Left lung (tissue), 10 donors: ENCODE results near the gene SEL1L3. TPM values are rescaled to one million over a fixed set of nuclear protein-coding genes. Genes with fewer than 3 reads are reported as not detected.

Source experiments
- ATAC-seq: fragments of 200-7000 bp; cut with Tn5 transposase; one replicate; pipeline ENCODE4 v1.9.1; 2020; ENCODE audit warnings: moderate library complexity
- DNase-seq, 4 donors: peaks; one replicate each; pipeline ENCODE4 v3.0.0-alpha.2; 2013 to 2020
- H3K27ac ChIP-seq, 2 donors: fragments of 200-600 bp; sonication (generic) in 1 of 2; one replicate each; pipeline versions ENCODE4 v1.5.0 to v1.8.0; 2020 to 2021
- H3K27me3 ChIP-seq, 2 donors: fragments of 200-600 bp; sonication (generic) in 1 of 2; one replicate each; pipeline versions ENCODE4 v1.5.0 to v1.8.0; 2020 to 2021
- H3K36me3 ChIP-seq, 2 donors: fragments of 200-600 bp; sonication (generic) in 1 of 2; one replicate each; pipeline versions ENCODE4 v1.5.0 to v1.8.0; 2020 to 2021
- H3K4me1 ChIP-seq, 2 donors: fragments of 200-600 bp; one replicate each; pipeline ENCODE4 v1.8.0; 2021
- H3K4me3 ChIP-seq, 2 donors: fragments of 200-600 bp; sonication (generic) in 1 of 2; one replicate each; pipeline versions ENCODE4 v1.5.0 to v1.8.0; 2020 to 2021; ENCODE audit warnings: mild to moderate bottlenecking in 1 of 2
- H3K9me3 ChIP-seq, 2 donors: fragments of 200-600 bp; sonication (generic) in 1 of 2; one replicate each; pipeline versions ENCODE4 v1.5.0 to v1.8.0; 2020 to 2021
- intact Hi-C, 2 donors: fragments of 100-400 bp; cut with DNase I; formaldehyde crosslinking; loops; one replicate each; pipeline versions ENCODE4 v1.11.2 to v1.14.2; 2022
- polyA plus RNA-seq, 6 donors: library from polyadenylated mRNA; unstranded; fragments of 120-200 nt; gene quantifications; one replicate each; pipeline ENCODE4 v1.2.1, GENCODE V29; 2013; ENCODE audit not compliant: insufficient read length in 6 of 6
- total RNA-seq, 2 donors: library from RNA; stranded (reverse); fragmentation: NEBNext Ultra II Directional; extraction: Animal tissue kit (Norgen Biotek cat#: 25700); gene quantifications; one replicate each; pipeline ENCODE4 v1.2.1, GENCODE V29; 2021
- TF ChIP-seq, protein P1 (sequence below), 2 donors: fragments of 200-600 bp; sonication (generic) in 1 of 2; IDR thresholded peaks; one replicate each; pipeline versions ENCODE4 v1.5.0 to v1.8.0; 2021; ENCODE audit warnings: antibody characterized with exemption in 2 of 2
- donor health status: DM: no; HTN: yes; CAD: no.
- donor health status: DM: no; HTN: no; CAD: no.

The SEL1L3 gene
- total and polyA plus RNA-seq, 8 donors: 88.1 to 191 (median 114) TPM

DNA sequence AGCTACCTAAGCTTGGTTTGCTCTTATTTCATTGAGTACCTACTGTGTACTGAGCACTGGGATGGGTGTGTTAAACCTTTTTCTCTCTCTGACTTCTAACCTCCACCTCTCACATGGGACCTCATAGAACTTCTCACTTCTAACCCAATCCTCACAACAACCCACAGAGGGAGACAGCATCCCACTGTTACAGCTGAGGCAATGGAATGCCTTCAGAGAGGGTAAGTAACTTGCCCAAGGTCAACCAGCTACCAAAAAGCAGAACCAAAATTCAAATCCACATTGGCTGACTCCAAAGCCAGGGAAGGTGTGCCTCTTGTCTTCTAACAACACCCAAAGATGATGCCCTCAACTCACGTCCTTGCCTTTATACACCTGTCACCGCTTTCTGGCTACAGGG is 5.4 kb downstream of the SEL1L3 start:
- Histone ChIP-seq H3K27me3 (no peaks in the 10 kb centered on the region), H3K4me1 (peaks cover 0 to 74% of the 10 kb centered on the region in 2 donors), H3K4me3 (no peak overlapping the region), H3K27ac (peak overlapping the region in 1 of 2 donors; percentile 66), H3K9me3 (no peaks in the 10 kb centered on the region), H3K36me3 (no peaks in the 10 kb centered on the region)
- DNase-seq (no peak), ATAC-seq (no peak)
- intact Hi-C loops: no loop called here
- TF ChIP-seq, protein P1, sequence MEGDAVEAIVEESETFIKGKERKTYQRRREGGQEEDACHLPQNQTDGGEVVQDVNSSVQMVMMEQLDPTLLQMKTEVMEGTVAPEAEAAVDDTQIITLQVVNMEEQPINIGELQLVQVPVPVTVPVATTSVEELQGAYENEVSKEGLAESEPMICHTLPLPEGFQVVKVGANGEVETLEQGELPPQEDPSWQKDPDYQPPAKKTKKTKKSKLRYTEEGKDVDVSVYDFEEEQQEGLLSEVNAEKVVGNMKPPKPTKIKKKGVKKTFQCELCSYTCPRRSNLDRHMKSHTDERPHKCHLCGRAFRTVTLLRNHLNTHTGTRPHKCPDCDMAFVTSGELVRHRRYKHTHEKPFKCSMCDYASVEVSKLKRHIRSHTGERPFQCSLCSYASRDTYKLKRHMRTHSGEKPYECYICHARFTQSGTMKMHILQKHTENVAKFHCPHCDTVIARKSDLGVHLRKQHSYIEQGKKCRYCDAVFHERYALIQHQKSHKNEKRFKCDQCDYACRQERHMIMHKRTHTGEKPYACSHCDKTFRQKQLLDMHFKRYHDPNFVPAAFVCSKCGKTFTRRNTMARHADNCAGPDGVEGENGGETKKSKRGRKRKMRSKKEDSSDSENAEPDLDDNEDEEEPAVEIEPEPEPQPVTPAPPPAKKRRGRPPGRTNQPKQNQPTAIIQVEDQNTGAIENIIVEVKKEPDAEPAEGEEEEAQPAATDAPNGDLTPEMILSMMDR (IDR thresholded peaks at IDR 0.05): no peak

DNA sequence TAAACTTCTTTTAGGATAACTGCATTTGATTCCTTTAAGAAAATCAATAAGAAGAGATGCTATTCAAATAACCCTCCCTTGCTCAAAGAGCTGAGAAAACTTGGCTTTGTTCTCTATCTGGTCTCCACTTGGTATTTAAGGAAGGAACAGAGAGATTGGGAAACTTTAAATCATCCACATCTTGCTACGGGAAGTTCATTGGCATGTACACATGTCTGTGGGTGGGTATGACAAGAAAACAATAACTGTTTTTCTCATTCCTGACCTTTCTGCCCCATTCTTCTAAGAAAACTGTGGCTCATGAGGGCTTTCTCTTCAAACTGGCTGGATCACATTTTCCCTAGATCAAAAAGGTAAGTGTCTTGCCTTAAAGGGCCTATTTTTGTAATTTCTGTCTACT is 6.0 kb downstream of the SEL1L3 start:
- H3K27me3 ChIP-seq: no peaks in the 10 kb centered on the region
- no peaks in the 10 kb centered on the region for H3K9me3 ChIP-seq
- H3K4me3 ChIP-seq: no peak overlapping the region
- TF ChIP-seq, protein P1 (IDR thresholded peaks at IDR 0.05): no peak
- H3K36me3 ChIP-seq: no peaks in the 10 kb centered on the region
- DNase-seq: no peak
- peak overlapping the region in 1 of 2 donors; percentile 66 for H3K27ac ChIP-seq
- ATAC-seq: no peak
- peaks cover 0 to 73% of the 10 kb centered on the region in 2 donors for H3K4me1 ChIP-seq
- intact Hi-C loops: no loop called here

GRCh38 chr4:25852103-25852502 is 10.7 kb downstream of the SEL1L3 start:
- no peaks in the 10 kb centered on the region for H3K27me3 ChIP-seq
- ATAC-seq (no peak), DNase-seq (no peak)
- H3K4me1 ChIP-seq: peaks cover 0 to 34% of the 10 kb centered on the region in 2 donors
- no peak overlapping the region for H3K4me3 ChIP-seq
- H3K9me3 ChIP-seq: no peaks in the 10 kb centered on the region
- no peak overlapping the region for H3K27ac ChIP-seq
- intact Hi-C loops: no loop called here
- H3K36me3 ChIP-seq: peaks cover 0 to 3% of the 10 kb centered on the region in 2 donors
- TF ChIP-seq, protein P1 (IDR thresholded peaks at IDR 0.05): no peak

DNA sequence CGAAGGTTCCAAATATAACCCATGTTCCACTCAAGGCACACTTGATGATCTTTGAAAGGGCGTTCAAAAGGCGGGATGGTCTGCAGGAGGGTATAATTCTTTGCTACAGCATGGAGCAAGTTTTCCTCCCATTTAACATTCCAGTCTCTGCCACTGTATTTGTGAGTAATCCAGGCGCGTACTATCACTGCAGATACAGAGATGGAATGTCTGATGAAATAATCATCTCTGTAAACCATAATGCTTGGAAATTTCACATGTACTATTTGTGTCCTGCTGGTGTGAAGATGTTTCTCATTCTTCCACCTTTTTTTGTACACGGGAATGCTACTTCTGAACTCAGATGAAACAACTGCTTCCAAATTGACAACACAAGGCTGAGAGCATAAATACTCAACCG is 15.5 kb downstream of the SEL1L3 start:
- Histone ChIP-seq H3K4me3 (no peak overlapping the region), H3K4me1 (peaks cover 6 to 30% of the 10 kb centered on the region in 2 donors), H3K9me3 (no peaks in the 10 kb centered on the region), H3K36me3 (peaks cover 0 to 15% of the 10 kb centered on the region in 2 donors), H3K27ac (no peak overlapping the region), H3K27me3 (no peaks in the 10 kb centered on the region)
- intact Hi-C loops: no loop called here
- DNase-seq (no peak), ATAC-seq (no peak)
- TF ChIP-seq, protein P1 (IDR thresholded peaks at IDR 0.05): no peak

- DNase-seq (no peak), ATAC-seq (no peak)
- H3K4me1 ChIP-seq: peaks cover 6 to 32% of the 10 kb centered on the region in 2 donors
- H3K27me3 ChIP-seq: no peaks in the 10 kb centered on the region
- H3K36me3 ChIP-seq: peaks cover 0 to 15% of the 10 kb centered on the region in 2 donors
- no peaks in the 10 kb centered on the region for H3K9me3 ChIP-seq
- no peak overlapping the region for H3K27ac ChIP-seq
- intact Hi-C loops: no loop called here
- H3K4me3 ChIP-seq: no peak overlapping the region
- TF ChIP-seq, protein P1 (IDR thresholded peaks at IDR 0.05): no peak
Observed at GRCh38 chr4:25845841-25846653, 16.7 kb downstream of the SEL1L3 start.
